Keratinocyte (primary cell): ENCODE measurements around the gene DPP10. TPM values are rescaled to one million over a fixed set of nuclear protein-coding genes. Genes with fewer than 3 reads are reported as not detected.

ENCODE experiments used
- DNase-seq: peaks from one replicate; pipeline ENCODE4 v3.0.0-alpha.2; 2011; ENCODE audit warnings: low read depth, missing footprints, low spot score
- FAIRE-seq: peaks from 2 replicates; lab custom pipeline; 2011; peaks lifted over from hg19 to GRCh38; lab: Jason Lieb, UNC
- H2AFZ ChIP-seq: 2 replicates; pipeline ENCODE4 v1.6.0; 2012; ENCODE audit warnings: low read length, control low read depth, inconsistent platforms; ENCODE audit not compliant: control insufficient read depth
- H3K27ac ChIP-seq: 2 replicates; pipeline ENCODE4 v1.5.1; 2011; ENCODE audit warnings: low read length; ENCODE audit not compliant: control insufficient read depth, insufficient read depth
- H3K27me3 ChIP-seq: 3 replicates; pipeline ENCODE4 v1.6.0; 2011; ENCODE audit warnings: low read length; ENCODE audit not compliant: control insufficient read depth, insufficient read depth; ENCODE audit errors: extremely low read depth
- H3K36me3 ChIP-seq, 2 experiments: 2 replicates in 1 of 2; 3 replicates in 1 of 2; pipeline ENCODE4 v1.5.1; 2011; ENCODE audit warnings: low read length in 2 of 2, mild to moderate bottlenecking in 1 of 2; ENCODE audit not compliant: control insufficient read depth in 2 of 2, insufficient read depth in 2 of 2; ENCODE audit errors: extremely low read depth in 1 of 2
- H3K4me1 ChIP-seq: 3 replicates; pipeline ENCODE4 v1.5.1; 2011; ENCODE audit warnings: low read length; ENCODE audit not compliant: control insufficient read depth, insufficient read depth; ENCODE audit errors: extremely low read depth
- H3K4me2 ChIP-seq: 3 replicates; pipeline ENCODE4 v1.6.0; 2011; ENCODE audit warnings: low read depth, low read length; ENCODE audit not compliant: control insufficient read depth, insufficient read depth; ENCODE audit errors: extremely low read depth
- H3K4me3 ChIP-seq, 3 experiments: fragments of 200-600 bp in 1 of 3; sonication (generic) in 1 of 3; 2 replicates in 2 of 3; 3 replicates in 1 of 3; pipeline ENCODE4 v1.5.1; 2011 to 2016; ENCODE audit warnings: low read length in 3 of 3, mild to moderate bottlenecking in 3 of 3, control low read depth in 2 of 3, inconsistent platforms in 1 of 3, low read depth in 1 of 3, mixed read lengths in 1 of 3, mixed run types in 1 of 3, moderate library complexity in 1 of 3; ENCODE audit not compliant: control insufficient read depth in 2 of 3, insufficient read depth in 2 of 3; ENCODE audit errors: extremely low read depth in 1 of 3
- H3K79me2 ChIP-seq: 2 replicates; pipeline ENCODE4 v1.6.0; 2012; ENCODE audit warnings: low read length; ENCODE audit not compliant: control insufficient read depth, insufficient read depth
- H3K9ac ChIP-seq: 3 replicates; pipeline ENCODE4 v1.6.0; 2011; ENCODE audit warnings: low read length; ENCODE audit not compliant: control insufficient read depth, insufficient read depth; ENCODE audit errors: extremely low read depth
- H3K9me1 ChIP-seq: 3 replicates; pipeline ENCODE4 v1.6.0; 2011; ENCODE audit warnings: low read length; ENCODE audit not compliant: control insufficient read depth, insufficient read depth; ENCODE audit errors: extremely low read depth
- H3K9me3 ChIP-seq: 2 replicates; pipeline ENCODE4 v1.5.1; 2012; ENCODE audit warnings: low read depth, low read length; ENCODE audit not compliant: control insufficient read depth
- H4K20me1 ChIP-seq: 3 replicates; pipeline ENCODE4 v1.6.0; 2011; ENCODE audit warnings: low read length; ENCODE audit not compliant: control insufficient read depth, insufficient read depth; ENCODE audit errors: extremely low read depth
- EZH2 ChIP-seq: IDR thresholded peaks from one replicate; pipeline ENCODE4 v1.6.1; 2012; ENCODE audit warnings: inconsistent platforms, mild to moderate bottlenecking, low read length, moderate library complexity
- dilution Hi-C: fragments of 300-500 bp; cut with MboI; formaldehyde crosslinking; loops from one replicate; pipeline ENCODE4 v1.7.0; 2020; ENCODE audit warnings: low sequenced_read_pairs; ENCODE audit not compliant: extremely low pct_ligation_motif_present
- polyA plus RNA-seq, 5 experiments: library from polyadenylated mRNA; depleted of rRNA in 3 of 5; stranded (reverse) in 3 of 5; stranded (forward) in 1 of 5; unstranded in 1 of 5; fragments of >200 nt; gene quantifications; 1 replicate in 1 of 5; 2 replicates in 3 of 5; 3 replicates in 1 of 5; pipeline versions ENCODE4 v1.2.1 to v1.2.3, GENCODE V29; 2011 to 2012; ENCODE audit warnings: missing spikeins in 2 of 5, low read depth in 1 of 5, low replicate concordance in 1 of 5
- TF ChIP-seq, protein P1 (sequence below), 3 experiments: IDR thresholded peaks in 1 of 3; conservative IDR thresholded peaks in 1 of 3; optimal IDR thresholded peaks in 1 of 3; 2 replicates in 2 of 3; 3 replicates in 1 of 3; pipeline versions ENCODE3 to v1.5.1; 2011; ENCODE audit warnings: low read length in 3 of 3, mild to moderate bottlenecking in 3 of 3, moderate library complexity in 2 of 3, control low read depth in 1 of 3, inconsistent platforms in 1 of 3; ENCODE audit not compliant: insufficient read depth in 2 of 3; ENCODE audit errors: extremely low read depth in 1 of 3

DPP10 gene
- polyA plus RNA-seq, 1 donor (not counting 4 experiments of a cell fraction or from before 2014, with no cell fraction given): not detected

DNA sequence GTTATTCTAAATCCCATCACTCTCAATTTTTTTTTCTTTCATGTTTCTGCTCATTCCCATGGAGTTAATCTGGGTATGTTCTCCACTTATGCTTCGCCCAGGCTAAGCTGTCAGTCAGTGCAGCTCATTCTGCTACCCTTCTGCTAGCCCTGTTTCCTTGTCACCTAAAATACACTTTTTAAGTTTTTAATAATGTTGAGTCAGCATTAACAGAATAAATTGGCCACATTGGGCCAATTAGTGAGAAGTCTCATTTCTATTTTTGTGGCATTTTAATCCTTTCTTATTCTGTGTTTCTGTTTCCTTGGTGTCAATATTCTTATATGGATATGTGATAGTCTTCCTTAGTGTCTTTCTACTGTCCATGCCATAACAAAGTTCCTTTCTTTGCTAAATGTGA, 1126.2 kb downstream of the DPP10 start:
- FAIRE-seq (no peak), DNase-seq (no peak)
- Histone ChIP-seq H3K9me3 (no peaks in the 10 kb centered on the region), H3K4me1 (no peaks in the 10 kb centered on the region), H3K4me3 (no peak overlapping the region), H3K4me2 (no peak overlapping the region), H3K9ac (no peak overlapping the region), H3K27ac (no peak overlapping the region), H3K36me3 (no peaks in the 10 kb centered on the region), H3K9me1 (no peaks in the 10 kb centered on the region), H3K79me2 (no peaks in the 10 kb centered on the region), H4K20me1 (no peaks in the 10 kb centered on the region), H3K27me3 (no peaks in the 10 kb centered on the region), H2AFZ (no peak overlapping the region)
- dilution Hi-C loops: no loop called here
- TF ChIP-seq, protein P1, sequence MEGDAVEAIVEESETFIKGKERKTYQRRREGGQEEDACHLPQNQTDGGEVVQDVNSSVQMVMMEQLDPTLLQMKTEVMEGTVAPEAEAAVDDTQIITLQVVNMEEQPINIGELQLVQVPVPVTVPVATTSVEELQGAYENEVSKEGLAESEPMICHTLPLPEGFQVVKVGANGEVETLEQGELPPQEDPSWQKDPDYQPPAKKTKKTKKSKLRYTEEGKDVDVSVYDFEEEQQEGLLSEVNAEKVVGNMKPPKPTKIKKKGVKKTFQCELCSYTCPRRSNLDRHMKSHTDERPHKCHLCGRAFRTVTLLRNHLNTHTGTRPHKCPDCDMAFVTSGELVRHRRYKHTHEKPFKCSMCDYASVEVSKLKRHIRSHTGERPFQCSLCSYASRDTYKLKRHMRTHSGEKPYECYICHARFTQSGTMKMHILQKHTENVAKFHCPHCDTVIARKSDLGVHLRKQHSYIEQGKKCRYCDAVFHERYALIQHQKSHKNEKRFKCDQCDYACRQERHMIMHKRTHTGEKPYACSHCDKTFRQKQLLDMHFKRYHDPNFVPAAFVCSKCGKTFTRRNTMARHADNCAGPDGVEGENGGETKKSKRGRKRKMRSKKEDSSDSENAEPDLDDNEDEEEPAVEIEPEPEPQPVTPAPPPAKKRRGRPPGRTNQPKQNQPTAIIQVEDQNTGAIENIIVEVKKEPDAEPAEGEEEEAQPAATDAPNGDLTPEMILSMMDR (optimal IDR thresholded peaks at IDR 0.05 in 1 of 3, IDR thresholded peaks at IDR 0.05 in 1 of 3, conservative IDR thresholded peaks at IDR 0.05 in 1 of 3; ENCODE audit: extremely low read depth in 1 of 3, insufficient read depth in 2 of 3, low read length in 3 of 3): no peak
- TF ChIP-seq EZH2: no peak

DNA sequence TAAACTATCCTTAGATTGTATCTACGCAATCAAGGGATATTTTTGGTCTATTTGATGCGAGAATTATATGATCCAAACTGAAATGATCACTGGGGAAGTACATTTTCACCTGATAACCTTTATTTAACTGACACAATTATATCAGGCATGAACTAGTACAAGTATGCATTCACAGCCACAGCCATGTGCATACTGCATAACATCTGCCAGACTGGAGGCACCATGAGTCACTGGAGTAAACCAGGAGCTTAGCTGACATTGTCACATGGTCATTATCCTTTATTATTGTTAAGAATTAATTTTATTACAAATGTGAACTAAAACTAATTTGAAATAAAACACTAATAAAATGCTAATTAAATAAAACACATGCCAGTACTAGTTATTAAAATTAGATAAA, 1127.1 kb downstream of the DPP10 start:
- H3K27ac ChIP-seq: no peak overlapping the region
- H4K20me1 ChIP-seq: no peaks in the 10 kb centered on the region
- H3K4me2 ChIP-seq: no peak overlapping the region
- no peak for TF ChIP-seq EZH2
- TF ChIP-seq, protein P1 (optimal IDR thresholded peaks at IDR 0.05 in 1 of 3, IDR thresholded peaks at IDR 0.05 in 1 of 3, conservative IDR thresholded peaks at IDR 0.05 in 1 of 3; ENCODE audit: extremely low read depth in 1 of 3, insufficient read depth in 2 of 3, low read length in 3 of 3): no peak
- no peaks in the 10 kb centered on the region for H3K27me3 ChIP-seq
- no peak for DNase-seq
- FAIRE-seq: no peak
- no peaks in the 10 kb centered on the region for H3K9me1 ChIP-seq
- no peaks in the 10 kb centered on the region for H3K4me1 ChIP-seq
- H3K9me3 ChIP-seq: no peaks in the 10 kb centered on the region
- dilution Hi-C loops: no loop called here
- no peak overlapping the region for H3K9ac ChIP-seq
- no peaks in the 10 kb centered on the region for H3K36me3 ChIP-seq
- no peaks in the 10 kb centered on the region for H3K79me2 ChIP-seq
- no peak overlapping the region for H3K4me3 ChIP-seq
- no peak overlapping the region for H2AFZ ChIP-seq
